BJ (cell line): ENCODE measurements around the gene CD63. TPM values are rescaled to one million over a fixed set of nuclear protein-coding genes. Genes with fewer than 3 reads are reported as not detected.

Experiments used
- CTCF ChIA-PET: fragments of 350-600 bp; formaldehyde crosslinking; extraction: SDS; loops from one replicate; lab custom pipeline; 2021; ENCODE audit warnings: antibody characterized with exemption, inconsistent platforms; lab: Yijun Ruan, JAX
- POLR2A ChIA-PET: fragments of 300-600 bp; sonication (Branson Sonifier 250); formaldehyde crosslinking; extraction: SDS; loops from one replicate; lab custom pipeline; 2021; ENCODE audit warnings: antibody characterized with exemption; lab: Charles Lee
- DNase-seq: peaks from one replicate; pipeline ENCODE4 v3.0.0-alpha.2; 2011; ENCODE audit warnings: low read depth
- H3K27me3 ChIP-seq: 2 replicates; pipeline ENCODE4 v1.6.0; 2011; ENCODE audit warnings: low read length; ENCODE audit not compliant: control insufficient read depth, insufficient read depth
- H3K36me3 ChIP-seq: 2 replicates; pipeline ENCODE4 v1.5.1; 2011; ENCODE audit warnings: low read length; ENCODE audit not compliant: control insufficient read depth, insufficient read depth
- H3K4me3 ChIP-seq: 2 replicates; pipeline ENCODE4 v1.5.1; 2011; ENCODE audit warnings: low read depth, mild to moderate bottlenecking, control low read depth, low read length
- polyA plus RNA-seq: library from polyadenylated mRNA; depleted of rRNA; stranded (reverse); fragments of >200 nt; gene quantifications from 2 replicates; pipeline ENCODE4 v1.2.3, GENCODE V29; 2011
- TF ChIP-seq, protein P1 (sequence below): IDR thresholded peaks from 2 replicates; pipeline ENCODE4 v1.5.1; 2011; ENCODE audit warnings: low read depth, mild to moderate bottlenecking, control low read depth, inconsistent platforms, low read length, moderate library complexity; ENCODE audit not compliant: insufficient read depth

The CD63 gene
- polyA plus RNA-seq, 1 experiment: 974 TPM

DNA sequence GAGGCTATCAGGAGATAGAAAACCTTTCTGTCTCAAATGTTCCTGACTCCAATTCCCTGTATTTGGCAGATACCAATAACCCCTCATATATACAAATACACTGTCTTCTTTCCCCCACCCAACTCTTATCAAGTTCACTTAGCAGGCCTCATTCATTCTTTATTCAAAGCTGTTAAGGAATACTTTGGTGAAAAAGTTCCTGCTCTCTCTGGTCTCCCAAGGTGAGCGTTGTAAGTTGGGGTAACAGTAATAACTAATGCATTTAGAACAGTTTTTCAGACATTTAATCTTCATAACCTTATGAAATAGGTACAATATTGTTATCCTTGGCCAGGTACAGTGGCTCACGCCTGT is 10.2 kb upstream of the CD63 start:
- TF ChIP-seq, protein P1, sequence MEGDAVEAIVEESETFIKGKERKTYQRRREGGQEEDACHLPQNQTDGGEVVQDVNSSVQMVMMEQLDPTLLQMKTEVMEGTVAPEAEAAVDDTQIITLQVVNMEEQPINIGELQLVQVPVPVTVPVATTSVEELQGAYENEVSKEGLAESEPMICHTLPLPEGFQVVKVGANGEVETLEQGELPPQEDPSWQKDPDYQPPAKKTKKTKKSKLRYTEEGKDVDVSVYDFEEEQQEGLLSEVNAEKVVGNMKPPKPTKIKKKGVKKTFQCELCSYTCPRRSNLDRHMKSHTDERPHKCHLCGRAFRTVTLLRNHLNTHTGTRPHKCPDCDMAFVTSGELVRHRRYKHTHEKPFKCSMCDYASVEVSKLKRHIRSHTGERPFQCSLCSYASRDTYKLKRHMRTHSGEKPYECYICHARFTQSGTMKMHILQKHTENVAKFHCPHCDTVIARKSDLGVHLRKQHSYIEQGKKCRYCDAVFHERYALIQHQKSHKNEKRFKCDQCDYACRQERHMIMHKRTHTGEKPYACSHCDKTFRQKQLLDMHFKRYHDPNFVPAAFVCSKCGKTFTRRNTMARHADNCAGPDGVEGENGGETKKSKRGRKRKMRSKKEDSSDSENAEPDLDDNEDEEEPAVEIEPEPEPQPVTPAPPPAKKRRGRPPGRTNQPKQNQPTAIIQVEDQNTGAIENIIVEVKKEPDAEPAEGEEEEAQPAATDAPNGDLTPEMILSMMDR: no peak
- no peak for DNase-seq
- Histone ChIP-seq H3K4me3 (no peak overlapping the region), H3K36me3 (no peaks in the 10 kb centered on the region), H3K27me3 (no peaks in the 10 kb centered on the region)
- ChIA-PET CTCF (interaction anchor here (0.8 to 10.9 kb wide), 50 partner anchors 8 to 450 kb away, joined by 3 to 86 read pairs (median 6); partner anchors contain the start of genes CD63, DGKA, DNAJC14 and IKZF4), POLR2A (interaction anchor here (0.6 to 1.6 kb wide), 2 partner anchors 10 to 79 kb away, joined by 4 to 5 read pairs; partner anchors contain the start of genes CD63, ORMDL2 and SARNP)

DNA sequence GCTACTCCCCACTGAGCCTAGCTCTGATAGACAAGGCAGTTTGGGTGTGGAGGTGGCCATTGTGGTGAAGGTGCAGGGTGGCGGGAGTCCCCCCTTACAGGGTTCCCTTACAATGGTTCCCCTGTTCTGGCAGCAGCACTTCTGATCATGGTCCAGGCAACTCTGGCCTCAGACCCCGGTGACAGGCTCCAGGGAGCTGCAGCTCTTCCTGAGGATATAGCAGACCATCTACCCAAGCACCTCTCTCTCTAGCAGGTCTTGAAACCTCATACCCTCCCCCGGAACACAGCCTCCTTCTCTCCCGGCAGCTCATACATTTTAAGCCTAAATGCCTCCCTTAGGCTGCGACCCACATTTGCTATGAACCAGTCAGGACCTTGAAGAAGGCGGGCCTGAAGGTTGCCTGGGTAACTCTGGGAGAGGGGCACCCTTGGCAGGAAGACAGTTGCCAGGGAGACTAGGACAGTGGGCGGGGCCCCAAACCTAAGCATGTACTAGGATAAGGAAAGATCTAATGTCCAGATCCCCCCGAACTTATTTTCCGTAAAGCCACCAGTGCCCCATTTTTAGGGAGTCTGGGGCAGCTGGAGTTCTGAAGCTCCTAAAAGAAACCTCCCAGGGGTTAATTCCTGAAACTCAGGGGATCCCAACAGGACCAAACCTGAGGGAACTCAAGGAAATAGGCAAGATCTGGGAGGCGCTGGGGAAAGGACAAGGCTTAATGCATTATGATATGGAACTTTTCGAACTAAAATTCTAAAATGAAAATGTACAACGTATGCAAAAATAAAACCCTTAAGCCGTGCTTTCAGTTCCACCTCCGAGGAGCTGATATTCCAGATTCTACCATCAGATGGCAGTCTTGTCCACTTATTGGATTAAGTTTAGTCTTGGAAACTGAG is 9.6 kb upstream of the CD63 start:
- ChIA-PET CTCF (interaction anchor here (0.8 to 10.9 kb wide), 58 partner anchors 9 to 451 kb away, joined by 3 to 86 read pairs (median 5); partner anchors contain the start of genes CD63, DGKA, DNAJC14 and MMP19), POLR2A (interaction anchor here (0.6 to 1.6 kb wide), 4 partner anchors 9 to 1891 kb away, joined by 4 to 6 read pairs (median 4); partner anchors contain the start of genes CD63, ORMDL2 and SARNP)
- H3K36me3 ChIP-seq: no peaks in the 10 kb centered on the region
- no peaks in the 10 kb centered on the region for H3K27me3 ChIP-seq
- DNase-seq: no peak
- TF ChIP-seq, protein P1: peak; percentile 67
- H3K4me3 ChIP-seq: peak overlapping the region; percentile 58

DNA sequence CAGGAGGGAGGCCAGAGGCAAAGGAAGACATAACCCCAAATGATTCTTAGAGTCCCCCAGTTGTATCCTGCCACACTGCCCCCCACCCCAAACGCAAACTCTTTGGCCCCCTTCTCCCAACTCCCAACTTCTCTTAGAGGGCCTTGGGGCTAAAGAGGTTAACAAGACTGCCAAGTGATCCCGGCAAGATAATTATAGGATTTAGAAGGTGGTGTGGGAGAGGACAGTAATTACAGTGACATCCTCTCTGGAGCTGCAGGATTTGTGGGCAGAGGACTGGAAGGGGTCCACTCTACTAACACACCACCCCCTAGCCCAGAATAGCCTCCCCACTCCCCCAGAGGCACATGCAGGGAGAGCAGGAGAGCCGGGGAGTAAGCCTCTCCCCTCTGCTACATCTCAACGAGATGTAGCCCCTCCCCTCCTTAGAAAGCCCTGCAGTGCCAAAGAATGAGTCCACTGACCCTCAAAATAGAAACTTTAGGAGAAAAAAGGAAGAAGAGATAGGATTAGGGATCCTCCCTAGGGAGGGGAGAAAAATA is 8.8 kb upstream of the CD63 start:
- ChIA-PET POLR2A (interaction anchor here (0.6 to 0.8 kb wide), 2 partner anchors 8 to 1890 kb away, joined by 4 to 6 read pairs; partner anchors contain the start of gene CD63), CTCF (interaction anchor here (0.8 to 10.9 kb wide), 48 partner anchors 7 to 452 kb away, joined by 3 to 86 read pairs (median 7); partner anchors contain the start of genes CD63, DGKA, DNAJC14 and MMP19)
- Histone ChIP-seq H3K36me3 (no peaks in the 10 kb centered on the region), H3K4me3 (no peak overlapping the region), H3K27me3 (no peaks in the 10 kb centered on the region)
- DNase-seq: no peak
- TF ChIP-seq, protein P1: no peak

DNA sequence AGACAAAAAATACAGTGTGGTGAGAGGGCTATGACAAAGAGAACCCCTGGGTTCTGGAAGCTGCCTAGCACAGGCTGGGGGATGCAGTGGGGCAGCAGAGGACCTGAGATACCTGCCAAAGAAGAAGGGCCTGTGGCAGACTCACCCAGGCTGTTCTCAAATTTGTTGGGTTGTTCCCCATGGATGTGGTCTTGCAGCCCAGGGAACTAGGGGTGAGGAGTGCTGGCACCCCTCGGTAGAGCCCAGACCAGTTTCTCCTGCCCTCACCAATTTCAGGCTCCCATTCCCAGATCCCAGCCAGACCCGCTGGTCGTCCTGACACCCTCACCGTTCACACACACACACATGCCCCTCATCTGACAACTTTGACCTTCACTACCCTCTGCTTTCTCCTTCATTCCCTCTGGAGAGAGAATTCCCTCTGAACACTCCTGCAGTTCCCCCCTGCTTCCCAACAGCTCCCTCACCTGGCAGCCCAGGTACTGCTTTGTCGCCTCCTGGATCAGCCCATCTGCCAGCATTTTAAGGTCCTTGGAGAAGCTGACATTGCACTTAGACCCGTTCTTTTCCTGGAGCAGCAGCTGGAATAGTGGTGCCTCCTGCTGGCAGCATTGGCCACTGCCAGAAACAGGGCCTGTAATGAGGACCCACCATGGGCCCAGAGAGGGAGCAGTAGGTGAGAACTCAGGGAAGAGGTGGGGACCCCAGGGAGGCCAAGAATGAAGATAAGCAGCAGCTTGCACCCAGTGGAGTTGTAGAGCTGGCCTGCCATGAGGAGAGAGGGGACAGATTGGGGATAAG is 8.2 kb upstream of the CD63 start:
- H3K4me3 ChIP-seq: no peak overlapping the region
- no peaks in the 10 kb centered on the region for H3K36me3 ChIP-seq
- ChIA-PET CTCF (interaction anchor here (0.6 to 10.9 kb wide), 30 partner anchors 8 to 367 kb away, joined by 3 to 86 read pairs (median 8); partner anchors contain the start of genes CD63, DGKA, DNAJC14 and ORMDL2), POLR2A (no interaction called here)
- no peaks in the 10 kb centered on the region for H3K27me3 ChIP-seq
- TF ChIP-seq, protein P1: peak; percentile 89
- no peak for DNase-seq
